IPS DF 6.9 (cell line): ENCODE results near the gene CCDC73.
"Not testable (repeated sequence)": the region's sequence is repeated elsewhere in the genome, so short reads cannot be mapped to it uniquely, and the experiment has no call there.

Experiments used
- DNase-seq: peaks from one replicate; pipeline ENCODE4 v3.0.0-alpha.2; 2013; ENCODE audit warnings: low read depth, low spot score
- H3K27ac ChIP-seq: one replicate; pipeline ENCODE4 v1.5.1; 2013; ENCODE audit warnings: low read length, control low read depth
- H3K27me3 ChIP-seq: 2 replicates; pipeline ENCODE4 v1.6.1; 2013; ENCODE audit warnings: mild to moderate bottlenecking, low read length; ENCODE audit not compliant: control insufficient read depth, insufficient read depth
- H3K36me3 ChIP-seq: 2 replicates; pipeline ENCODE4 v1.6.1; 2013; ENCODE audit warnings: low read length; ENCODE audit not compliant: control insufficient read depth, insufficient read depth
- H3K4me1 ChIP-seq: 2 replicates; pipeline ENCODE4 v1.6.1; 2013; ENCODE audit warnings: low read length; ENCODE audit not compliant: control insufficient read depth, insufficient read depth
- H3K4me3 ChIP-seq: 2 replicates; pipeline ENCODE4 v1.5.1; 2013; ENCODE audit warnings: mild to moderate bottlenecking, low read length
- H3K9me3 ChIP-seq: 2 replicates; pipeline ENCODE4 v1.6.1; 2013; ENCODE audit warnings: low read length, inconsistent platforms; ENCODE audit not compliant: control insufficient read depth, insufficient read depth
- WGBS: extraction: QIAGEN DNeasy Blood & Tissue Kit; methylation state at CpG from one replicate; pipeline ENCODE4 v1.1.7; 2013; ENCODE audit warnings: mixed read lengths, missing lambda C conversion rate; ENCODE audit not compliant: insufficient read length, insufficient coverage; 5-methylcytosine and 5-hydroxymethylcytosine counted together

CCDC73 gene

GRCh38 chr11:32658639-32659406, 135.6 kb downstream of the CCDC73 start:
- Histone ChIP-seq H3K9me3 (no peaks in the 10 kb centered on the region), H3K4me3 (no peak overlapping the region), H3K36me3 (no peaks in the 10 kb centered on the region), H3K4me1 (no peaks in the 10 kb centered on the region), H3K27me3 (no peaks in the 10 kb centered on the region), H3K27ac (no peak overlapping the region)
- WGBS = no CpG with 5 or more reads among the region's 2 CpGs
- no peak for DNase-seq

- no peaks in the 10 kb centered on the region for H3K27me3 ChIP-seq
- DNase-seq = no peak
- no peaks in the 10 kb centered on the region for H3K9me3 ChIP-seq
- no peaks in the 10 kb centered on the region for H3K4me1 ChIP-seq
- WGBS = no CpG with 5 or more reads among the region's 1 CpG
- H3K27ac ChIP-seq = no peak overlapping the region
- H3K4me3 ChIP-seq = no peak overlapping the region
- no peaks in the 10 kb centered on the region for H3K36me3 ChIP-seq
Measured at GRCh38 chr11:32643526-32643925, 150.9 kb downstream of the CCDC73 start.

- DNase-seq = no peak
- Histone ChIP-seq H3K27ac (no peak overlapping the region), H3K4me1 (no peaks in the 10 kb centered on the region), H3K27me3 (no peaks in the 10 kb centered on the region), H3K4me3 (no peak overlapping the region), H3K9me3 (no peaks in the 10 kb centered on the region), H3K36me3 (no peaks in the 10 kb centered on the region)
Measured at GRCh38 chr11:32641361-32641760, 153.1 kb downstream of the CCDC73 start.

- H3K4me1 ChIP-seq = no peaks in the 10 kb centered on the region
- no peak overlapping the region for H3K27ac ChIP-seq
- DNase-seq = no peak
- H3K9me3 ChIP-seq = no peaks in the 10 kb centered on the region
- no peaks in the 10 kb centered on the region for H3K27me3 ChIP-seq
- no peaks in the 10 kb centered on the region for H3K36me3 ChIP-seq
- no peak overlapping the region for H3K4me3 ChIP-seq
- no CpG with 5 or more reads among the region's 2 CpGs for WGBS
Measured at GRCh38 chr11:32635819-32636218, 158.6 kb downstream of the CCDC73 start.

GRCh38 chr11:32630844-32631243, 163.6 kb downstream of the CCDC73 start:
- Histone ChIP-seq H3K36me3 (no peaks in the 10 kb centered on the region), H3K4me1 (no peaks in the 10 kb centered on the region), H3K27ac (no peak overlapping the region), H3K27me3 (no peaks in the 10 kb centered on the region), H3K9me3 (no peaks in the 10 kb centered on the region), H3K4me3 (no peak overlapping the region)
- no peak for DNase-seq

- Histone ChIP-seq H3K27me3 (no peaks in the 10 kb centered on the region), H3K4me1 (no peaks in the 10 kb centered on the region), H3K9me3 (no peaks in the 10 kb centered on the region), H3K4me3 (no peak overlapping the region), H3K27ac (no peak overlapping the region), H3K36me3 (no peaks in the 10 kb centered on the region)
- no peak for DNase-seq
- no CpG with 5 or more reads among the region's 4 CpGs for WGBS
Measured at GRCh38 chr11:32616903-32617302, 177.6 kb downstream of the CCDC73 start.

- no peaks in the 10 kb centered on the region for H3K9me3 ChIP-seq
- no peak for DNase-seq
- no peak overlapping the region for H3K4me3 ChIP-seq
- no peaks in the 10 kb centered on the region for H3K4me1 ChIP-seq
- no peaks in the 10 kb centered on the region for H3K27me3 ChIP-seq
- no peaks in the 10 kb centered on the region for H3K36me3 ChIP-seq
- H3K27ac ChIP-seq = no peak overlapping the region
Measured at GRCh38 chr11:32615422-32615821, 179.0 kb downstream of the CCDC73 start.

GRCh38 chr11:32613500-32614151, 180.8 kb downstream of the CCDC73 start:
- Histone ChIP-seq H3K36me3 (no peaks in the 10 kb centered on the region), H3K4me3 (no peak overlapping the region), H3K4me1 (no peaks in the 10 kb centered on the region), H3K9me3 (no peaks in the 10 kb centered on the region), H3K27ac (no peak overlapping the region), H3K27me3 (no peaks in the 10 kb centered on the region)
- DNase-seq = no peak
- no CpG with 5 or more reads among the region's 4 CpGs for WGBS

- no peaks in the 10 kb centered on the region for H3K36me3 ChIP-seq
- WGBS = no CpG with 5 or more reads among the region's 3 CpGs
Measured at GRCh38 chr11:32610797-32611352, 183.6 kb downstream of the CCDC73 start.

GRCh38 chr11:32608826-32609225, 185.6 kb downstream of the CCDC73 start:
- H3K4me3 ChIP-seq, H3K36me3 ChIP-seq, H3K9me3 ChIP-seq, DNase-seq, H3K4me1 ChIP-seq, H3K27ac ChIP-seq, H3K27me3 ChIP-seq: not testable (repeated sequence)
- no CpG with 5 or more reads among the region's 4 CpGs for WGBS

More at GRCh38 chr11:32610797-32611352, 183.6 kb downstream of the CCDC73 start:
- no peak overlapping the region for H3K27ac ChIP-seq
- H3K4me1 ChIP-seq = no peaks in the 10 kb centered on the region
- no peak overlapping the region for H3K4me3 ChIP-seq
- no peaks in the 10 kb centered on the region for H3K9me3 ChIP-seq
- H3K27me3 ChIP-seq = no peaks in the 10 kb centered on the region
- no peak for DNase-seq

GRCh38 chr11:32606220-32606619, 188.2 kb downstream of the CCDC73 start:
- no peaks in the 10 kb centered on the region; the same call in 1 of the 2 replicates for H3K36me3 ChIP-seq
- DNase-seq = no peak
- no peaks in the 10 kb centered on the region for H3K9me3 ChIP-seq
- no peaks in the 10 kb centered on the region for H3K27me3 ChIP-seq
- H3K4me3 ChIP-seq = no peak overlapping the region
- no peak overlapping the region for H3K27ac ChIP-seq
- no peaks in the 10 kb centered on the region for H3K4me1 ChIP-seq
